Stimulated activated naive CD8-positive, alpha-beta T cell treated with anti-CD3 and anti-CD28 coated beads, Interleukin-15, Interleukin-2, amounts not matched to agents 100 U/mL and 50 U/mL, for 24 hours (primary cell): ENCODE data around the gene ANKLE2.
A peak's percentile ranks its signal among the peaks of the same experiment; 100 is the strongest.
"Not testable (repeated sequence)": the region's sequence is repeated elsewhere in the genome, so short reads cannot be mapped to it uniquely, and the experiment has no call there.

Experiments
- ATAC-seq: fragments of 150-1000 bp; cut with Tn5 transposase; one replicate; pipeline ENCODE4 v1.10.0; 2021
- DNase-seq: peaks from one replicate; pipeline ENCODE4 v3.0.0; 2021

ANKLE2 gene

GRCh38 chr12:132776816-132777568 is 15.4 kb upstream of the ANKLE2 start:
- DNase-seq, result no peak

GRCh38 chr12:132776230-132776625 is 14.6 kb upstream of the ANKLE2 start:
- not testable (repeated sequence) for ATAC-seq, DNase-seq

More at GRCh38 chr12:132776816-132777568, 15.4 kb upstream of the ANKLE2 start:
- no peak for ATAC-seq

GRCh38 chr12:132775502-132776229 is 14.0 kb upstream of the ANKLE2 start:
- ATAC-seq (no peak), DNase-seq (no peak)

GRCh38 chr12:132774646-132775275 is 13.1 kb upstream of the ANKLE2 start:
- ATAC-seq, result no peak

GRCh38 chr12:132774159-132774558 is 12.5 kb upstream of the ANKLE2 start:
- DNase-seq (no peak), ATAC-seq (no peak)

More at GRCh38 chr12:132774646-132775275, 13.1 kb upstream of the ANKLE2 start:
- DNase-seq, result no peak

GRCh38 chr12:132773077-132773955 is 11.7 kb upstream of the ANKLE2 start:
- DNase-seq, result no peak
- no peak for ATAC-seq

GRCh38 chr12:132772606-132773005 is 11.0 kb upstream of the ANKLE2 start:
- ATAC-seq, result no peak
- no peak for DNase-seq

GRCh38 chr12:132771126-132771838 is 9.7 kb upstream of the ANKLE2 start:
- DNase-seq, result peak; percentile 27

GRCh38 chr12:132766380-132767085 is 4.9 kb upstream of the ANKLE2 start:
- no peak for ATAC-seq

More at GRCh38 chr12:132771126-132771838, 9.7 kb upstream of the ANKLE2 start:
- peak; percentile 60 for ATAC-seq

GRCh38 chr12:132765361-132765760 is 3.7 kb upstream of the ANKLE2 start:
- ATAC-seq, result no peak

More at GRCh38 chr12:132766380-132767085, 4.9 kb upstream of the ANKLE2 start:
- no peak for DNase-seq

GRCh38 chr12:132764231-132764630 is 2.6 kb upstream of the ANKLE2 start:
- no peak for ATAC-seq
- no peak for DNase-seq

More at GRCh38 chr12:132765361-132765760, 3.7 kb upstream of the ANKLE2 start:
- no peak for DNase-seq

- DNase-seq (peak; percentile 91), ATAC-seq (peak; percentile 86)
Observed at GRCh38 chr12:132761921-132762583, 420 bp upstream of the ANKLE2 start.

GRCh38 chr12:132759359-132759758 is 2.3 kb downstream of the ANKLE2 start:
- ATAC-seq, result no peak
- no peak for DNase-seq

- ATAC-seq, DNase-seq: not testable (repeated sequence)
Observed at GRCh38 chr12:132758825-132759224, 2.8 kb downstream of the ANKLE2 start.

GRCh38 chr12:132754160-132754932 is 7.3 kb downstream of the ANKLE2 start:
- DNase-seq (no peak), ATAC-seq (peak; percentile 59)

GRCh38 chr12:132753670-132754069 is 8.0 kb downstream of the ANKLE2 start:
- DNase-seq, ATAC-seq: not testable (repeated sequence)

GRCh38 chr12:132748319-132748718 is 13.3 kb downstream of the ANKLE2 start:
- no peak for ATAC-seq
- DNase-seq, result no peak

- no peak for ATAC-seq
- DNase-seq, result no peak
Observed at GRCh38 chr12:132747896-132748295, 13.7 kb downstream of the ANKLE2 start.

GRCh38 chr12:132747395-132747794 is 14.2 kb downstream of the ANKLE2 start:
- ATAC-seq, result no peak
- DNase-seq, result no peak
